ENCODE data around the gene CENATAC.
"Not testable (repeated sequence)": the region's sequence is repeated elsewhere in the genome, so short reads cannot be mapped to it uniquely, and the experiment has no call there.

The CENATAC gene

GRCh38 chr11:119056421-119056999, 58.6 kb downstream of the CENATAC start:
- DNase-seq = peak; percentile 73

GRCh38 chr11:119057000-119057769, 59.2 kb downstream of the CENATAC start, which contains the start of gene HYOU1:
HYOU1 (minus strand) TSS chr11:119057205; CDS start chr11:119056160, 1,045 bp downstream.
- DNase-seq = peak; percentile 99

- DNase-seq = not testable (repeated sequence)
Observed at GRCh38 chr11:119059128-119059527, 61.2 kb downstream of the CENATAC start.

- no peak for DNase-seq
Observed at GRCh38 chr11:119061256-119061655, 63.3 kb downstream of the CENATAC start.

GRCh38 chr11:119062779-119063178, 64.8 kb downstream of the CENATAC start:
- DNase-seq = no peak

- DNase-seq = peak; percentile 57
Observed at GRCh38 chr11:119065369-119065768, 67.4 kb downstream of the CENATAC start.

All from DMS53 (cell line).